Measurements from ENCODE around the gene ATG10. TPM values are rescaled to one million over a fixed set of nuclear protein-coding genes. Genes with fewer than 3 reads are reported as not detected.
A peak's percentile ranks its signal among the peaks of the same experiment; 100 is the strongest.
"Not testable (repeated sequence)": the region's sequence is repeated elsewhere in the genome, so short reads cannot be mapped to it uniquely, and the experiment has no call there.

Gene ATG10
- total RNA-seq, 6 experiments from 2014 or later = 3.7 to 4.8 (median 4.4) TPM

DNA sequence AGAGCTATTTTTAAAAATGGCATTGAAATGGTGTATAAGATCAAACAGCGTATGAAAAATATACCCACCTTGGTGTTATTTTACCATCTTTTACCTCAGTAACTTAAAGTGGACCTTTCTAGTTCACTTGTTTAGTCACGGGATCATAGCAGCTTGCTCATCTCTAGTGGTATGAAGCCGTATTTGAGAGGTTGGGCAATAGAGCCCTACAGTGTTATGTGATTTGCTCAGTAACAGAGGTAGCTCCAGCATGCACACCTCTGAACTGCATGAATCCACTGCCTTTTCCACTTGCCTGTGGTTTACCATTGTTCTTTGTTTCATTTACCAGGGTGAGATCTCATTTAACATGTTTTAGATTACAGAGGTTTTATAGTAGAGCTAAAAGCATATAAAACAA is 134.4 kb downstream of the ATG10 start:
- DNase-seq = no peak
- Mint-ChIP-seq H3K27ac (no peak overlapping the region), H3K27me3 (ENCODE audit: insufficient read depth) (no peaks in the 10 kb centered on the region; the same call in 1 of the 2 replicates), H3K4me3 (no peak overlapping the region), H3K36me3 (ENCODE audit: low read depth) (no peaks in the 10 kb centered on the region), H3K4me1 (ENCODE audit: low read depth) (peaks cover 13% of the 10 kb centered on the region), H3K9me3 (no peaks in the 10 kb centered on the region)
- TF ChIP-seq CTCF (IDR thresholded peaks at IDR 0.05) = no peak

GRCh38 chr5:82106756-82107155 is 134.9 kb downstream of the ATG10 start:
- Mint-ChIP-seq H3K4me3 (no peak overlapping the region), H3K9me3 (no peaks in the 10 kb centered on the region), H3K36me3 (ENCODE audit: low read depth) (no peaks in the 10 kb centered on the region), H3K4me1 (ENCODE audit: low read depth) (peaks cover 13% of the 10 kb centered on the region), H3K27ac (no peak overlapping the region), H3K27me3 (ENCODE audit: insufficient read depth) (no peaks in the 10 kb centered on the region; the same call in 1 of the 2 replicates)
- no peak for TF ChIP-seq CTCF (IDR thresholded peaks at IDR 0.05)
- DNase-seq = no peak

DNA sequence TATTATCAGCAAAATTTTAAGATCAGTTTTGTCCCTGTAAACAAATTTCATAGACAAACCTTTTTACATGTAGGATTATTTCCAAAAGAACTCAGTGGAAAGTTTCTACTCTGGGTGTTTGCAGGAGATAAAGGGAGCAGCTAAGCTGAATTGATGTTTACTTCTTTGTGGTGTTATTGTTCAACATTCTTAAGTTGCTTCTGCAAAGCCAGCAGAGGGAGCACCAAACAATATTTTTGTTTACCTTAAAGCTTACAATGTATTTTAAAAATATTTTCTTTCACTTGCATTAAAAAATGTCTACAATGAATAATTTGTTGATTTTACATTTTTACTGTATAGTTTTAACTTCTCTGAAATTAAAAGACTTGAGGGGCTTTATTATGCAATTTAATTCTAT is 135.4 kb downstream of the ATG10 start:
- no peak overlapping the region for H3K27ac Mint-ChIP-seq
- peaks cover 13% of the 10 kb centered on the region for H3K4me1 Mint-ChIP-seq (ENCODE audit: low read depth)
- H3K36me3 Mint-ChIP-seq (ENCODE audit: low read depth) = no peaks in the 10 kb centered on the region
- no peaks in the 10 kb centered on the region for H3K9me3 Mint-ChIP-seq
- no peaks in the 10 kb centered on the region; the same call in 1 of the 2 replicates for H3K27me3 Mint-ChIP-seq (ENCODE audit: insufficient read depth)
- no peak overlapping the region for H3K4me3 Mint-ChIP-seq
- peak; percentile 27 for DNase-seq
- TF ChIP-seq CTCF (IDR thresholded peaks at IDR 0.05) = peak; percentile 76

DNA sequence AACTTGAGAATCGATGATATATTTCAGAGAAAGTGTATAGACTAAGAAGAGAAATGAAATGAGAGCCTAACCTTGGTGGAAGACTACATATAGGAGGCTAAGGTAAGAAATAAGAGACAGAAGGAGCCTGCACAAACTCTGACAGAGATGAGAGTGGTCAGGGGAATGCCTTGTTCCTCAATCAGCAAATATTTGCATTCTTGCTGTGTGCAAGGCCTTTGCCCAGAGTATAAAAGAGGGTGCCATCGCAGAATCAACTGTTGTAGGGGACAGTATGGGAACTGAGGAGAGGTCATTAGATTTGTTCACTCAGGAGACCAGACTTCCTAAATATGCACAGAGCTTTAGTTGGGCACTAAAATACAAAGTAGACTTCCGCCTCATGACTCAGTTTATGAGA is 137.2 kb downstream of the ATG10 start:
- Mint-ChIP-seq H3K36me3 (ENCODE audit: low read depth) (no peaks in the 10 kb centered on the region), H3K9me3 (no peaks in the 10 kb centered on the region), H3K4me3 (no peak overlapping the region), H3K4me1 (ENCODE audit: low read depth) (peaks cover 13% of the 10 kb centered on the region), H3K27ac (no peak overlapping the region), H3K27me3 (ENCODE audit: insufficient read depth) (no peaks in the 10 kb centered on the region)
- no peak for TF ChIP-seq CTCF (IDR thresholded peaks at IDR 0.05)
- DNase-seq = no peak

GRCh38 chr5:82109915-82110314 is 138.1 kb downstream of the ATG10 start:
- not testable (repeated sequence) for DNase-seq; H3K4me3 Mint-ChIP-seq; H3K27me3 Mint-ChIP-seq (ENCODE audit: insufficient read depth); H3K36me3 Mint-ChIP-seq (ENCODE audit: low read depth); H3K27ac Mint-ChIP-seq; H3K9me3 Mint-ChIP-seq
- peaks cover 13% of the 10 kb centered on the region for H3K4me1 Mint-ChIP-seq (ENCODE audit: low read depth)

DNA sequence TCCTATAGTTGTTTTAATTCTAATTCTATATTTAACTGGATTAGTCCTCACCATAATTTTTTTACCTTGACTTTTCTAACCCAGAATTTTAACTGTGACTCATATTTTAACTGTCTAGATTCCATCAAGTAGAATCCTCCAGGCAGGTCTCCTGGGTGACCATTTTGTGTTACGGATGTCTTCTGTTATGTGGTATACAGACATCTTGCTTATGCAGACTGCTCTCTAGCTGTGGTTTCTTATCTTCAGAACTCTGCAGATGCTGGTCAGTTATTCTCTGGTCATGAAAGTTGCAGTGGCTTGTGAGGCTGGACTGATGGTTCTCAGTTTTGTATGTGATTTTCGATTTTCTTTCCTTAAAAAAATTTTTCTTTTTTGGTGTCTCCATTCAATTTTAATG is 139.4 kb downstream of the ATG10 start:
- Mint-ChIP-seq H3K36me3 (ENCODE audit: low read depth) (no peaks in the 10 kb centered on the region), H3K4me3 (no peak overlapping the region), H3K4me1 (ENCODE audit: low read depth) (peaks cover 11% of the 10 kb centered on the region), H3K9me3 (no peaks in the 10 kb centered on the region), H3K27ac (no peak overlapping the region), H3K27me3 (ENCODE audit: insufficient read depth) (no peaks in the 10 kb centered on the region)
- no peak for DNase-seq
- TF ChIP-seq CTCF (IDR thresholded peaks at IDR 0.05) = no peak
